H9 (cell line): ENCODE measurements around the gene PLSCR2. TPM values are rescaled to one million over a fixed set of nuclear protein-coding genes. Genes with fewer than 3 reads are reported as not detected.

Experiments used
- DNase-seq: peaks from one replicate; pipeline ENCODE4 v3.0.0-alpha.2; 2017
- H2AFZ ChIP-seq: one replicate; pipeline ENCODE4 v1.6.1; 2013; ENCODE audit warnings: mild to moderate bottlenecking, low read length, control low read depth, moderate library complexity
- H2AK5ac ChIP-seq: 2 replicates; pipeline ENCODE4 v1.6.1; 2013; ENCODE audit warnings: low read length, control low read depth, mixed read lengths; ENCODE audit not compliant: insufficient read length
- H2BK120ac ChIP-seq: one replicate; pipeline ENCODE4 v1.6.1; 2013; ENCODE audit warnings: low read depth, mild to moderate bottlenecking, low read length, control low read depth, inconsistent platforms; ENCODE audit not compliant: poor library complexity, severe bottlenecking
- H2BK12ac ChIP-seq: 2 replicates; pipeline ENCODE4 v1.6.1; 2013; ENCODE audit warnings: low read length, control low read depth, mixed read lengths, low read depth; ENCODE audit not compliant: insufficient read length
- H2BK15ac ChIP-seq: 2 replicates; pipeline ENCODE4 v1.6.1; 2013; ENCODE audit warnings: low read depth, low read length, control low read depth
- H2BK20ac ChIP-seq: one replicate; pipeline ENCODE4 v1.6.1; 2013; ENCODE audit warnings: low read depth, mild to moderate bottlenecking, low read length, control low read depth, inconsistent platforms; ENCODE audit not compliant: poor library complexity, severe bottlenecking
- H2BK5ac ChIP-seq: 2 replicates; pipeline ENCODE4 v1.6.1; 2013; ENCODE audit warnings: low read length, control low read depth, mixed read lengths; ENCODE audit not compliant: insufficient read length
- H3K14ac ChIP-seq: 2 replicates; pipeline ENCODE4 v1.6.1; 2013; ENCODE audit warnings: low read length, control low read depth; ENCODE audit not compliant: insufficient read depth
- H3K18ac ChIP-seq: 2 replicates; pipeline ENCODE4 v1.6.1; 2013; ENCODE audit warnings: low read depth, mild to moderate bottlenecking, mixed read lengths, low read length, control low read depth; ENCODE audit not compliant: insufficient read length
- H3K23ac ChIP-seq: 2 replicates; pipeline ENCODE4 v1.6.1; 2013; ENCODE audit warnings: low read length, control low read depth, mixed read lengths, low read depth; ENCODE audit not compliant: insufficient read length
- H3K23me2 ChIP-seq: 2 replicates; pipeline ENCODE4 v1.6.1; 2013; ENCODE audit warnings: low read depth, mild to moderate bottlenecking, mixed read lengths, low read length, control low read depth; ENCODE audit not compliant: insufficient read length, poor library complexity, severe bottlenecking
- H3K27ac ChIP-seq: 2 replicates; pipeline ENCODE4 v1.5.1; 2013; ENCODE audit warnings: low read length, control low read depth, mixed read lengths, low read depth; ENCODE audit not compliant: insufficient read length
- H3K27me3 ChIP-seq: 2 replicates; pipeline ENCODE4 v1.6.1; 2013; ENCODE audit warnings: low read length, control low read depth, inconsistent platforms; ENCODE audit not compliant: insufficient read depth
- H3K4ac ChIP-seq: 2 replicates; pipeline ENCODE4 v1.6.1; 2013; ENCODE audit warnings: low read depth, mild to moderate bottlenecking, control low read depth, inconsistent platforms, low read length, moderate library complexity
- H3K4me1 ChIP-seq: 2 replicates; pipeline ENCODE4 v1.6.1; 2013; ENCODE audit warnings: low read length, control low read depth, inconsistent platforms; ENCODE audit not compliant: insufficient read depth
- H3K4me2 ChIP-seq: 2 replicates; pipeline ENCODE4 v1.6.1; 2013; ENCODE audit warnings: low read length, control low read depth, mixed read lengths; ENCODE audit not compliant: insufficient read length, insufficient read depth
- H3K56ac ChIP-seq: 2 replicates; pipeline ENCODE4 v1.6.1; 2013; ENCODE audit warnings: low read depth, mild to moderate bottlenecking, mixed read lengths, low read length, control low read depth; ENCODE audit not compliant: insufficient read length
- H3K79me1 ChIP-seq: 2 replicates; pipeline ENCODE4 v1.6.1; 2013; ENCODE audit warnings: low read depth, mild to moderate bottlenecking, moderate library complexity, low read length, control low read depth, inconsistent platforms; ENCODE audit not compliant: insufficient read depth, poor library complexity, severe bottlenecking
- H3K79me2 ChIP-seq: 2 replicates; pipeline ENCODE4 v1.6.1; 2013; ENCODE audit warnings: low read length, control low read depth, inconsistent platforms; ENCODE audit not compliant: insufficient read depth
- H3K9ac ChIP-seq: 2 replicates; pipeline ENCODE4 v1.6.1; 2013; ENCODE audit warnings: low read length, control low read depth, mixed read lengths; ENCODE audit not compliant: insufficient read length; ENCODE audit errors: extremely low read depth
- H3K9me3 ChIP-seq: one replicate; pipeline ENCODE4 v1.6.1; 2013; ENCODE audit warnings: low read depth, low read length, inconsistent platforms; ENCODE audit not compliant: control insufficient read depth
- H3T11ph ChIP-seq: one replicate; pipeline ENCODE4 v1.6.1; 2013; ENCODE audit warnings: mild to moderate bottlenecking, low read length, control low read depth, inconsistent platforms
- H4K20me1 ChIP-seq: one replicate; pipeline ENCODE4 v1.6.1; 2013; ENCODE audit not compliant: control insufficient read depth, insufficient read length, insufficient read depth
- H4K5ac ChIP-seq: 2 replicates; pipeline ENCODE4 v1.6.1; 2013; ENCODE audit warnings: low read depth, mild to moderate bottlenecking, mixed read lengths, low read length, control low read depth; ENCODE audit not compliant: insufficient read length
- H4K8ac ChIP-seq: replicated peaks from 2 replicates; pipeline ENCODE4 v1.6.1; 2013; ENCODE audit warnings: low read length, control low read depth, mixed read lengths, low read depth; ENCODE audit not compliant: insufficient read length
- H4K91ac ChIP-seq: 2 replicates; pipeline ENCODE4 v1.6.1; 2013; ENCODE audit warnings: low read depth, mild to moderate bottlenecking, moderate library complexity, mixed read lengths, low read length, control low read depth; ENCODE audit not compliant: insufficient read length
- H3K27ac Mint-ChIP-seq, 3 experiments: 2 replicates in 2 of 3; 3 replicates in 1 of 3; pipeline ENCODE4 v1.8.0; 2020 to 2021; ENCODE audit warnings: mixed read lengths in 3 of 3, mild to moderate bottlenecking in 1 of 3, moderate library complexity in 1 of 3
- H3K27me3 Mint-ChIP-seq: 2 replicates; pipeline ENCODE4 v1.8.0; 2021; ENCODE audit warnings: low read depth, mild to moderate bottlenecking, moderate library complexity, mixed read lengths
- H3K36me3 Mint-ChIP-seq, 3 experiments: 2 replicates in 2 of 3; 3 replicates in 1 of 3; pipeline ENCODE4 v1.8.0; 2020 to 2021; ENCODE audit warnings: low read depth in 3 of 3, mixed read lengths in 3 of 3; ENCODE audit not compliant: insufficient read depth in 1 of 3
- H3K4me1 Mint-ChIP-seq, 2 experiments: 2 replicates each; pipeline ENCODE4 v1.8.0; 2020; ENCODE audit warnings: mixed read lengths in 2 of 2
- H3K4me3 Mint-ChIP-seq, 2 experiments: 2 replicates in 1 of 2; 3 replicates in 1 of 2; pipeline ENCODE4 v1.8.0; 2020 to 2021; ENCODE audit warnings: mild to moderate bottlenecking in 2 of 2, mixed read lengths in 2 of 2, moderate library complexity in 1 of 2
- H3K9me3 Mint-ChIP-seq, 2 experiments: 2 replicates in 1 of 2; 3 replicates in 1 of 2; pipeline ENCODE4 v1.8.0; 2020; ENCODE audit warnings: mild to moderate bottlenecking in 2 of 2, mixed read lengths in 2 of 2, moderate library complexity in 1 of 2
- whole genome bisulfite sequencing: extraction: QIAGEN DNeasy Blood & Tissue Kit; methylation state at CpG from one replicate; pipeline ENCODE4 v1.1.7; 2013; ENCODE audit warnings: missing lambda C conversion rate, low lambda C conversion rate, mixed read lengths; ENCODE audit not compliant: insufficient read length; ENCODE audit errors: extremely low coverage; 5-methylcytosine and 5-hydroxymethylcytosine counted together
- total RNA-seq: library from RNA; stranded (reverse); gene quantifications from 2 replicates; pipeline ENCODE4 v1.2.1, GENCODE V29; 2021
- TF ChIP-seq, protein P1 (sequence below): fragments of 200-600 bp; sonication (generic); conservative IDR thresholded peaks from 3 replicates; pipeline ENCODE4 v1.8.0; 2021; ENCODE audit warnings: antibody characterized with exemption, mild to moderate bottlenecking

PLSCR2 gene
- total RNA-seq, 1 experiment from 2014 or later, result not detected

DNA sequence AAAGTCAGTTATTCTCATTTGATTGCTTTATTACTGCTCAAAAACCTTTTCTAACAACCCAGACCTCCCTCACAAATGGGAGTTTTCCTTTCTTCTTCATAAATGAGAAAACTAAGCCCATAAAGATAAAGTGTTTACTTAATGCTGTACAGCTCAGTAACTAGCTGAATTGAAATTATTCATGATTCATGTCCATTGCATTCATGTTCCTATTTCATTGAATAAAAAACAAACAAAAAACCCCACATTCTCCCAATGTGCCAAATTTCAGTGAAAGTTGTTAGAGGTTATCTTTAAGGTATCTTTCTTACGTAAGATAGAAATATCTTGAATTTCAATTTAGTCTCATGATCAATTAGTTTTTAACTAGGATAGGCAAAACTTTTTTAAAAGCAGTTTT lies 2.8 kb downstream of the PLSCR2 start:
- H3T11ph ChIP-seq, result no peak overlapping the region
- H3K9ac ChIP-seq, result no peak overlapping the region
- Mint-ChIP-seq H3K4me3 (no peak overlapping the region), H3K9me3 (no peaks in the 10 kb centered on the region; a peak in 1 of 5 replicates), H3K27me3 (no peaks in the 10 kb centered on the region), H3K36me3 (peaks cover 0 to 2% (median 0%) of the 10 kb centered on the region in 3 experiments; a peak in 1 of 7 replicates), H3K4me1 (peaks cover 5 to 9% of the 10 kb centered on the region in 2 experiments; a peak in 3 of 4 replicates), H3K27ac (no peak overlapping the region)
- H3K79me2 ChIP-seq, result no peaks in the 10 kb centered on the region
- H3K79me1 ChIP-seq, result no peaks in the 10 kb centered on the region
- no peaks in the 10 kb centered on the region for H4K20me1 ChIP-seq
- no peak overlapping the region for H2AK5ac ChIP-seq
- TF ChIP-seq, protein P1, sequence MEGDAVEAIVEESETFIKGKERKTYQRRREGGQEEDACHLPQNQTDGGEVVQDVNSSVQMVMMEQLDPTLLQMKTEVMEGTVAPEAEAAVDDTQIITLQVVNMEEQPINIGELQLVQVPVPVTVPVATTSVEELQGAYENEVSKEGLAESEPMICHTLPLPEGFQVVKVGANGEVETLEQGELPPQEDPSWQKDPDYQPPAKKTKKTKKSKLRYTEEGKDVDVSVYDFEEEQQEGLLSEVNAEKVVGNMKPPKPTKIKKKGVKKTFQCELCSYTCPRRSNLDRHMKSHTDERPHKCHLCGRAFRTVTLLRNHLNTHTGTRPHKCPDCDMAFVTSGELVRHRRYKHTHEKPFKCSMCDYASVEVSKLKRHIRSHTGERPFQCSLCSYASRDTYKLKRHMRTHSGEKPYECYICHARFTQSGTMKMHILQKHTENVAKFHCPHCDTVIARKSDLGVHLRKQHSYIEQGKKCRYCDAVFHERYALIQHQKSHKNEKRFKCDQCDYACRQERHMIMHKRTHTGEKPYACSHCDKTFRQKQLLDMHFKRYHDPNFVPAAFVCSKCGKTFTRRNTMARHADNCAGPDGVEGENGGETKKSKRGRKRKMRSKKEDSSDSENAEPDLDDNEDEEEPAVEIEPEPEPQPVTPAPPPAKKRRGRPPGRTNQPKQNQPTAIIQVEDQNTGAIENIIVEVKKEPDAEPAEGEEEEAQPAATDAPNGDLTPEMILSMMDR, result no peak
- no peak overlapping the region for H2BK15ac ChIP-seq
- H4K8ac ChIP-seq, result no peak overlapping the region
- no peak overlapping the region for H3K14ac ChIP-seq
- H4K5ac ChIP-seq, result no peak overlapping the region
- no peaks in the 10 kb centered on the region for H3K27me3 ChIP-seq
- H3K23ac ChIP-seq, result no peak overlapping the region
- no peak overlapping the region for H2BK12ac ChIP-seq
- no peaks in the 10 kb centered on the region for H3K4me1 ChIP-seq
- H2BK5ac ChIP-seq, result no peak overlapping the region
- H3K4me2 ChIP-seq, result no peak overlapping the region
- H4K91ac ChIP-seq, result no peak overlapping the region
- H3K56ac ChIP-seq, result no peak overlapping the region
- H3K23me2 ChIP-seq, result no peaks in the 10 kb centered on the region
- H3K4ac ChIP-seq, result no peak overlapping the region
- no peak overlapping the region for H3K18ac ChIP-seq
- no peak overlapping the region for H2AFZ ChIP-seq
- no CpG with 5 or more reads among the region's 1 CpG for WGBS
- H2BK20ac ChIP-seq, result no peak overlapping the region
- H3K9me3 ChIP-seq, result no peaks in the 10 kb centered on the region
- no peak for DNase-seq
- no peak overlapping the region for H2BK120ac ChIP-seq
- no peak overlapping the region for H3K27ac ChIP-seq
